GM06990 (cell line): ENCODE measurements around the gene WDR46.
"Not testable (repeated sequence)": the region's sequence is repeated elsewhere in the genome, so short reads cannot be mapped to it uniquely, and the experiment has no call there.

ENCODE experiments used
- DNase-seq: peaks from one replicate; pipeline ENCODE4 v3.0.0-alpha.2; 2011; ENCODE audit not compliant: insufficient read length; ENCODE audit errors: extremely low read depth
- H3K27me3 ChIP-seq: replicated peaks from 2 replicates; pipeline ENCODE4 v1.6.0; 2011; ENCODE audit warnings: low read length; ENCODE audit not compliant: control insufficient read depth, insufficient read depth
- H3K36me3 ChIP-seq: 2 replicates; pipeline ENCODE4 v1.5.1; 2011; ENCODE audit warnings: low read length; ENCODE audit not compliant: control insufficient read depth, insufficient read depth
- H3K4me3 ChIP-seq: replicated peaks from 2 replicates; pipeline ENCODE4 v1.5.1; 2011; ENCODE audit warnings: low read depth, mild to moderate bottlenecking, control low read depth, low read length
- CTCF ChIP-seq: IDR thresholded peaks from 2 replicates; pipeline ENCODE4 v1.5.1; 2011; ENCODE audit warnings: low read length, control low read depth, mild to moderate bottlenecking, inconsistent platforms; ENCODE audit not compliant: insufficient read depth, poor library complexity, severe bottlenecking

The WDR46 gene

GRCh38 chr6:33288141-33288920 lies 708 bp downstream of the WDR46 start:
- no peak for DNase-seq
- Histone ChIP-seq H3K36me3 (peaks cover 19% of the 10 kb centered on the region), H3K27me3 (no peaks in the 10 kb centered on the region), H3K4me3 (peak overlapping the region; percentile 93)
- TF ChIP-seq CTCF: no peak

- no peak for TF ChIP-seq CTCF
- peaks cover 16% of the 10 kb centered on the region for H3K36me3 ChIP-seq
- H3K27me3 ChIP-seq: no peaks in the 10 kb centered on the region
- no peak overlapping the region for H3K4me3 ChIP-seq
- DNase-seq: no peak
These were observed 1.8 kb downstream of the WDR46 start for GRCh38 chr6:33286946-33287914.

GRCh38 chr6:33285214-33285613 lies 3.8 kb downstream of the WDR46 start:
- H3K4me3 ChIP-seq, H3K27me3 ChIP-seq, DNase-seq: not testable (repeated sequence)
- peaks cover 18% of the 10 kb centered on the region for H3K36me3 ChIP-seq

- DNase-seq: no peak
- TF ChIP-seq CTCF: no peak
- Histone ChIP-seq H3K27me3 (no peaks in the 10 kb centered on the region), H3K36me3 (peaks cover 22% of the 10 kb centered on the region), H3K4me3 (no peak overlapping the region)
These were observed 8.5 kb downstream of the WDR46 start for GRCh38 chr6:33280539-33280938.

GRCh38 chr6:33279971-33280511 lies 9.0 kb downstream of the WDR46 start:
- DNase-seq: no peak
- TF ChIP-seq CTCF: peak; percentile 46
- H3K4me3 ChIP-seq: no peak overlapping the region
- peaks cover 22% of the 10 kb centered on the region for H3K36me3 ChIP-seq
- no peaks in the 10 kb centered on the region for H3K27me3 ChIP-seq

GRCh38 chr6:33279257-33279695 lies 9.8 kb downstream of the WDR46 start:
- no peaks in the 10 kb centered on the region for H3K27me3 ChIP-seq
- peaks cover 25% of the 10 kb centered on the region for H3K36me3 ChIP-seq
- no peak for DNase-seq
- no peak for TF ChIP-seq CTCF
- H3K4me3 ChIP-seq: no peak overlapping the region
